Measurements from ENCODE around the gene CDCA8.
"Not testable (repeated sequence)": the region's sequence is repeated elsewhere in the genome, so short reads cannot be mapped to it uniquely, and the experiment has no call there.

Gene CDCA8

GRCh38 chr1:37718181-37718900, 26.0 kb downstream of the CDCA8 start:
- DNase-seq (ENCODE audit: low read depth) = no peak

- no peak for DNase-seq (ENCODE audit: low read depth)
Observed at GRCh38 chr1:37718901-37719571, 26.7 kb downstream of the CDCA8 start.

- DNase-seq (ENCODE audit: low read depth) = no peak
Observed at GRCh38 chr1:37719572-37720195, 27.4 kb downstream of the CDCA8 start.

- no peak for DNase-seq (ENCODE audit: low read depth)
Observed at GRCh38 chr1:37720231-37721130, 28.2 kb downstream of the CDCA8 start.

GRCh38 chr1:37721565-37721964, 29.2 kb downstream of the CDCA8 start:
- no peak for DNase-seq (ENCODE audit: low read depth)

GRCh38 chr1:37722181-37723071, 30.1 kb downstream of the CDCA8 start:
- no peak for DNase-seq (ENCODE audit: low read depth)

GRCh38 chr1:37723072-37723389, 30.7 kb downstream of the CDCA8 start:
- no peak for DNase-seq (ENCODE audit: low read depth)

GRCh38 chr1:37723390-37724078, 31.2 kb downstream of the CDCA8 start:
- no peak for DNase-seq (ENCODE audit: low read depth)

- no peak for DNase-seq (ENCODE audit: low read depth)
Observed at GRCh38 chr1:37724575-37724974, 32.3 kb downstream of the CDCA8 start.

GRCh38 chr1:37725851-37726613, 33.7 kb downstream of the CDCA8 start:
- DNase-seq (ENCODE audit: low read depth) = no peak

GRCh38 chr1:37726751-37727585, 34.7 kb downstream of the CDCA8 start:
- no peak for DNase-seq (ENCODE audit: low read depth)

GRCh38 chr1:37728416-37728815, 36.1 kb downstream of the CDCA8 start:
- no peak for DNase-seq (ENCODE audit: low read depth)

- DNase-seq (ENCODE audit: low read depth) = no peak
Observed at GRCh38 chr1:37730376-37730775, 38.1 kb downstream of the CDCA8 start.

- no peak for DNase-seq (ENCODE audit: low read depth)
Observed at GRCh38 chr1:37731312-37732019, 39.1 kb downstream of the CDCA8 start.

GRCh38 chr1:37732111-37732780, 39.9 kb downstream of the CDCA8 start:
- DNase-seq (ENCODE audit: low read depth) = no peak

- DNase-seq (ENCODE audit: low read depth) = no peak
Observed at GRCh38 chr1:37734629-37735591, 42.6 kb downstream of the CDCA8 start.

- DNase-seq (ENCODE audit: low read depth) = not testable (repeated sequence)
Observed at GRCh38 chr1:37737975-37738374, 45.7 kb downstream of the CDCA8 start.

Measured in activated gamma-delta T cell treated with anti-CD3 and anti-CD28 coated beads, Interleukin-2, amount 50 U/mL, for 16 hours (primary cell).